ENCODE results near the gene GPC6. TPM values are rescaled to one million over a fixed set of nuclear protein-coding genes. Genes with fewer than 3 reads are reported as not detected.

GPC6 gene
- polyA plus RNA-seq, 1 donor from 2014 or later = 9.0 TPM

GRCh38 chr13:94212196-94212595 lies 985.6 kb downstream of the GPC6 start:
- H3K27ac ChIP-seq (ENCODE audit: low read length) = no peak overlapping the region
- H3K9me2 ChIP-seq (ENCODE audit: insufficient read depth, low read length) = no peaks in the 10 kb centered on the region
- H3K4me2 ChIP-seq (ENCODE audit: low read length) = no peak overlapping the region
- no peaks in the 10 kb centered on the region for H3K36me3 ChIP-seq (ENCODE audit: insufficient read depth, low read length)
- no peaks in the 10 kb centered on the region for H3K27me3 ChIP-seq (ENCODE audit: insufficient read depth, low read depth, low read length)
- H3K4me3 ChIP-seq (ENCODE audit: low read length) = no peak overlapping the region
- no peaks in the 10 kb centered on the region for H3K79me2 ChIP-seq (replicated peaks; ENCODE audit: insufficient read depth, low read length)
- H2AFZ ChIP-seq (ENCODE audit: low read depth, low read length) = no peak overlapping the region
- TF ChIP-seq SMC3 (conservative IDR thresholded peaks at IDR 0.05; ENCODE audit: poor library complexity) = no peak
- TF ChIP-seq MXI1 (conservative IDR thresholded peaks at IDR 0.05; ENCODE audit: poor library complexity, severe bottlenecking) = no peak
- no peak for TF ChIP-seq POLR2AphosphoS5 (IDR thresholded peaks at IDR 0.05)
- TF ChIP-seq RAD21 (conservative IDR thresholded peaks at IDR 0.05) = no peak
- no peak for TF ChIP-seq TAF1 (IDR thresholded peaks at IDR 0.05; ENCODE audit: low read depth)
- TF ChIP-seq REST (IDR thresholded peaks at IDR 0.05; ENCODE audit: borderline replicate concordance) = no peak
- no peak for TF ChIP-seq EZH2 (IDR thresholded peaks at IDR 0.05; ENCODE audit: borderline replicate concordance, insufficient read depth, low read length, poor library complexity, severe bottlenecking)
- no peak overlapping the region for H3K9ac ChIP-seq (ENCODE audit: low read length)
- H4K20me1 ChIP-seq (ENCODE audit: insufficient read depth) = no peaks in the 10 kb centered on the region
- no peaks in the 10 kb centered on the region for H3F3A ChIP-seq (ENCODE audit: insufficient read depth, low read length, poor library complexity, severe bottlenecking)
- no peaks in the 10 kb centered on the region for H3K9me3 ChIP-seq (ENCODE audit: low read length)

DNA sequence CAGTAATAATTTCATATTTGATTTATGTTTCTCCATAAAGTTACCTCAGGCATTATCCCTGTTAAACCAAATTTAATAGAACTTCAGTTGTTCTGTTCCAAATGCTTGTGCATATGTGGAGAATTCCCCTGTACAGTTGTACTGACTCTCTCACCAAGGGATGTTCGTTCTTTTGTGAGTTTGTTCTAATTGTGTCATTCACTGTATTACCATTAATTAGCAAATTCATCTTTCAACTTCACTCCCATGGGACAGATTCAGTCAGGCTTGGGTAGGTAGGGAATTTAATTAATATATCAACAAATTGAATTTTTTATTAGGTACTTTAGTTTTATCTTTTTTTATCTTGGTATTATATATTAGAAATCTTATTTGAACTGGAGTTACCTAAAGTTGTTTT lies 987.5 kb downstream of the GPC6 start:
- no peaks in the 10 kb centered on the region for H3K79me2 ChIP-seq (replicated peaks; ENCODE audit: insufficient read depth, low read length)
- H4K20me1 ChIP-seq (ENCODE audit: insufficient read depth) = no peaks in the 10 kb centered on the region
- H3K27me3 ChIP-seq (ENCODE audit: insufficient read depth, low read depth, low read length) = no peaks in the 10 kb centered on the region
- H3K9me3 ChIP-seq (ENCODE audit: low read length) = no peaks in the 10 kb centered on the region
- no peak overlapping the region for H3K9ac ChIP-seq (ENCODE audit: low read length)
- H3F3A ChIP-seq (ENCODE audit: insufficient read depth, low read length, poor library complexity, severe bottlenecking) = no peaks in the 10 kb centered on the region
- H3K27ac ChIP-seq (ENCODE audit: low read length) = no peak overlapping the region
- H3K4me3 ChIP-seq (ENCODE audit: low read length) = no peak overlapping the region
- H3K9me2 ChIP-seq (ENCODE audit: insufficient read depth, low read length) = no peaks in the 10 kb centered on the region
- no peak overlapping the region for H2AFZ ChIP-seq (ENCODE audit: low read depth, low read length)
- no peaks in the 10 kb centered on the region for H3K36me3 ChIP-seq (ENCODE audit: insufficient read depth, low read length)
- TF ChIP-seq POLR2AphosphoS5 (IDR thresholded peaks at IDR 0.05) (no peak), RAD21 (conservative IDR thresholded peaks at IDR 0.05) (no peak), EP300 (conservative IDR thresholded peaks at IDR 0.05; ENCODE audit: poor library complexity, severe bottlenecking) (no peak), SMC3 (conservative IDR thresholded peaks at IDR 0.05; ENCODE audit: poor library complexity) (no peak), MXI1 (conservative IDR thresholded peaks at IDR 0.05; ENCODE audit: poor library complexity, severe bottlenecking) (no peak), EZH2 (IDR thresholded peaks at IDR 0.05; ENCODE audit: borderline replicate concordance, insufficient read depth, low read length, poor library complexity, severe bottlenecking) (no peak), REST (IDR thresholded peaks at IDR 0.05; ENCODE audit: borderline replicate concordance) (no peak), TAF1 (IDR thresholded peaks at IDR 0.05; ENCODE audit: low read depth) (no peak)
- TF ChIP-seq, protein P1, sequence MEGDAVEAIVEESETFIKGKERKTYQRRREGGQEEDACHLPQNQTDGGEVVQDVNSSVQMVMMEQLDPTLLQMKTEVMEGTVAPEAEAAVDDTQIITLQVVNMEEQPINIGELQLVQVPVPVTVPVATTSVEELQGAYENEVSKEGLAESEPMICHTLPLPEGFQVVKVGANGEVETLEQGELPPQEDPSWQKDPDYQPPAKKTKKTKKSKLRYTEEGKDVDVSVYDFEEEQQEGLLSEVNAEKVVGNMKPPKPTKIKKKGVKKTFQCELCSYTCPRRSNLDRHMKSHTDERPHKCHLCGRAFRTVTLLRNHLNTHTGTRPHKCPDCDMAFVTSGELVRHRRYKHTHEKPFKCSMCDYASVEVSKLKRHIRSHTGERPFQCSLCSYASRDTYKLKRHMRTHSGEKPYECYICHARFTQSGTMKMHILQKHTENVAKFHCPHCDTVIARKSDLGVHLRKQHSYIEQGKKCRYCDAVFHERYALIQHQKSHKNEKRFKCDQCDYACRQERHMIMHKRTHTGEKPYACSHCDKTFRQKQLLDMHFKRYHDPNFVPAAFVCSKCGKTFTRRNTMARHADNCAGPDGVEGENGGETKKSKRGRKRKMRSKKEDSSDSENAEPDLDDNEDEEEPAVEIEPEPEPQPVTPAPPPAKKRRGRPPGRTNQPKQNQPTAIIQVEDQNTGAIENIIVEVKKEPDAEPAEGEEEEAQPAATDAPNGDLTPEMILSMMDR (IDR thresholded peaks at IDR 0.05; ENCODE audit: poor library complexity, severe bottlenecking) = no peak
- no peak overlapping the region for H3K4me2 ChIP-seq (ENCODE audit: low read length)

Measured in neural cell (in vitro differentiated cells).